Heart left ventricle (tissue), 16 donors: ENCODE measurements around the gene BTBD16. TPM values are rescaled to one million over a fixed set of nuclear protein-coding genes. Genes with fewer than 3 reads are reported as not detected.

Source experiments
- ATAC-seq, 4 donors: fragments of 200-7000 bp; cut with Tn5 transposase; one replicate each; pipeline ENCODE4 v1.9.1; 2020 to 2022; ENCODE audit warnings: moderate library complexity in 4 of 4, mild to moderate bottlenecking in 3 of 4, moderate number of reproducible peaks in 1 of 4
- DNase-seq, 5 donors: peaks; one replicate each; pipeline ENCODE4 v3.0.0-alpha.2; 2020
- H3K27ac ChIP-seq, 12 donors: fragments of 200-600 bp; sonication (generic) in 4 of 12; one replicate each; pipeline versions ENCODE4 v1.5.0 to v1.8.0; 2016 to 2022; ENCODE audit warnings: mild to moderate bottlenecking in 2 of 12
- H3K27me3 ChIP-seq, 9 donors: fragments of 200-600 bp; sonication (generic) in 2 of 9; one replicate each; pipeline versions ENCODE4 v1.5.1 to v1.8.0; 2016 to 2022; ENCODE audit warnings: mild to moderate bottlenecking in 3 of 9
- H3K36me3 ChIP-seq, 9 donors: fragments of 200-600 bp; sonication (generic) in 2 of 9; one replicate each; pipeline versions ENCODE4 v1.5.0 to v1.8.0; 2018 to 2022; ENCODE audit warnings: mild to moderate bottlenecking in 2 of 9
- H3K4me1 ChIP-seq, 12 donors: fragments of 200-600 bp; sonication (generic) in 4 of 12; one replicate each; pipeline versions ENCODE4 v1.5.0 to v1.8.0; 2016 to 2022; ENCODE audit warnings: mild to moderate bottlenecking in 3 of 12
- H3K4me3 ChIP-seq, 12 donors: fragments of 200-600 bp; sonication (generic) in 4 of 12; one replicate each; pipeline versions ENCODE4 v1.5.0 to v1.8.0; 2017 to 2022; ENCODE audit warnings: mild to moderate bottlenecking in 9 of 12, moderate library complexity in 4 of 12
- H3K9me3 ChIP-seq, 12 donors: fragments of 200-600 bp; sonication (generic) in 4 of 12; one replicate each; pipeline versions ENCODE4 v1.5.0 to v1.8.0; 2016 to 2022; ENCODE audit warnings: mild to moderate bottlenecking in 1 of 12
- POLR2A ChIP-seq, 2 donors: fragments of 450-650 bp; IDR thresholded peaks; one replicate each; pipeline ENCODE4 v1.6.1; 2017; ENCODE audit warnings: antibody characterized with exemption in 2 of 2, mild to moderate bottlenecking in 2 of 2, moderate library complexity in 2 of 2
- WGBS, 4 donors: extraction: QIAGEN DNeasy Blood & Tissue Kit in 2 of 4; methylation state at CpG; one replicate each; pipeline versions ENCODE4 v1.1.5 to v1.1.7; 2013 to 2018; 5-methylcytosine and 5-hydroxymethylcytosine counted together
- intact Hi-C, 10 donors: fragments of 100-400 bp; cut with DNase I; formaldehyde crosslinking; loops; one replicate each; pipeline versions ENCODE4 v1.11.1 to v1.14.2; 2022
- polyA plus RNA-seq, 2 donors: library from polyadenylated mRNA; stranded (reverse); fragments of 200-250 nt; gene quantifications; one replicate each; pipeline ENCODE4 v1.2.3, GENCODE V29; 2013
- total RNA-seq, 9 donors: library from RNA; depleted of rRNA in 2 of 9; stranded (reverse); fragments of >200 nt in 2 of 9; fragmentation: NEBNext Ultra II Directional in 3 of 9; extraction: Animal tissue kit (Norgen Biotek cat#: 25700) in 3 of 9; gene quantifications; one replicate each; pipeline versions ENCODE4 v1.1.0 to v1.2.4, GENCODE V29; 2016 to 2023
- TF ChIP-seq, protein P1 (sequence below), 12 donors: fragments of 200-600 bp; sonication (generic) in 4 of 12; IDR thresholded peaks; one replicate each; pipeline versions ENCODE4 v1.5.0 to v1.8.0; 2018 to 2022; ENCODE audit warnings: antibody characterized with exemption in 12 of 12, mild to moderate bottlenecking in 5 of 12
- donor health status: ischemic (EF 13 %, LVEDD 7.1; RV severe dilation, severe dysfunction).
- donor health status: healthy with polysubstance abuse.
- donor health status: DM: no; HTN: yes; CAD: no.
- donor health status: DM: no; HTN: no; CAD: no.
- donor health status: ischemic (EF 25% LVEDD 6.9; RV normal size, moderate dysfunction).
- donor health status: ischemic (EF 25% LVEDD 5.7; RV mildly dilated, moderate dysfunction).
- donor health status: healthy.
- donor health status: DM: yes; HTN: yes; CAD: no.
- donor health status: ischemic (EF 35%, LVEDD 5.7; RV mildly dilated, moderate dysfunction).
- donor health status: nonischemic (EF 11% LVEDD 7.7; RV severe dilation, severe dysfunction).
- donor health status: DM: yes; HTN: yes; CAD: no.
- donor health status: PGD.
- donor health status: ischemic (EF 29% LVEDD 5.4; RV normal size, mild dysfunction).
- donor health status: nonischemic (EF 23%, LVEDD 6.1; RV moderate dilation, normal function).

BTBD16 gene
- total and polyA plus RNA-seq, 11 donors = 0.23 to 0.25 TPM; not detected in 9

DNA sequence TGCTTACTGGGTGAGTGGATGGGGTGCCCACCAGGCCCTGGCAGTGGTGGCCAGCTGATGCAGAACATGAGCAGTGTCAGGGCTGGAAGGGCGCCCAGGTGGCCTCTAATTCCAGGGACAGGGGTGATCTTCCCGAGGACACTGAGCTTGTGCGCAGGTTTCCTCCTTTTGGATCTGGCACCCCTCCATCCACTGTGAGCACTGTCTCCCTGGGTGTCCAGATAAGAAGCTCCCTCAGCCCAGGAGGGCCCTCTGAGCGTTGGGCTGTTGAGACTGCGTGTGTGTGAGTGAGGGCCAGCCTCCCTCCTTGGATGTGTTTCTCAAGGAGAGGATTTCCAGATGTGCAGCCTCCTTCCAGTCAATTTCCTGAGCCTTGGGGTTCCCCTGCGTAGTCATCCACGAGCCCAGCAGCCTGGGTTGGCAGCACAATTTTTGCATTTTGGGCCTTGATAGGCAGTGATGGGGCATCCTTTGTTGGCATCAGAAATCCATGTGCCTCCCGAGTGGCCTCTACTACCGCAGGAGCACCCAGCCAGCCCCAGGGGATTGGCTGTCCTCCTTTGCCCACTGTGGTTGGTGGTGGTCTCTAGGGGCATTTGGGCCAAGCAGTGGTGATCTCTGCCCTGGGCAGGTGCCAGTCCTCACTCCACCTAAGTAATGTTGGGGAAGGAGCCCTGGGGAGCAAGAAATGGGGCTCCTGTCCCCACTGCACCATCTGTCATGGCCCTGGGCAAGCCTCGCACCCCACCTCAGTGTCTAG is 20.9 kb upstream of the BTBD16 start:
- peak in 4 of 5 donors; percentile 48 to 74 (median 54) for DNase-seq
- Histone ChIP-seq H3K27ac (peak overlapping the region in 5 of 12 donors; percentile 5 to 57 (median 28)), H3K9me3 (no peaks in the 10 kb centered on the region), H3K4me3 (no peak overlapping the region), H3K4me1 (peaks cover 0 to 38% (median 2%) of the 10 kb centered on the region in 12 donors), H3K27me3 (no peaks in the 10 kb centered on the region), H3K36me3 (peaks cover 0 to 89% (median 60%) of the 10 kb centered on the region in 9 donors)
- ATAC-seq = peak; percentile 51 to 64 (median 60)
- TF ChIP-seq POLR2A (IDR thresholded peaks at IDR 0.05) = no peak
- TF ChIP-seq, protein P1, sequence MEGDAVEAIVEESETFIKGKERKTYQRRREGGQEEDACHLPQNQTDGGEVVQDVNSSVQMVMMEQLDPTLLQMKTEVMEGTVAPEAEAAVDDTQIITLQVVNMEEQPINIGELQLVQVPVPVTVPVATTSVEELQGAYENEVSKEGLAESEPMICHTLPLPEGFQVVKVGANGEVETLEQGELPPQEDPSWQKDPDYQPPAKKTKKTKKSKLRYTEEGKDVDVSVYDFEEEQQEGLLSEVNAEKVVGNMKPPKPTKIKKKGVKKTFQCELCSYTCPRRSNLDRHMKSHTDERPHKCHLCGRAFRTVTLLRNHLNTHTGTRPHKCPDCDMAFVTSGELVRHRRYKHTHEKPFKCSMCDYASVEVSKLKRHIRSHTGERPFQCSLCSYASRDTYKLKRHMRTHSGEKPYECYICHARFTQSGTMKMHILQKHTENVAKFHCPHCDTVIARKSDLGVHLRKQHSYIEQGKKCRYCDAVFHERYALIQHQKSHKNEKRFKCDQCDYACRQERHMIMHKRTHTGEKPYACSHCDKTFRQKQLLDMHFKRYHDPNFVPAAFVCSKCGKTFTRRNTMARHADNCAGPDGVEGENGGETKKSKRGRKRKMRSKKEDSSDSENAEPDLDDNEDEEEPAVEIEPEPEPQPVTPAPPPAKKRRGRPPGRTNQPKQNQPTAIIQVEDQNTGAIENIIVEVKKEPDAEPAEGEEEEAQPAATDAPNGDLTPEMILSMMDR (IDR thresholded peaks at IDR 0.05) = no peak
- WGBS, 4 donors = 61 to 79% (median 73%) methylated on average over 8 to 10 of the region's 10 CpGs
- intact Hi-C loops = loop anchor here in 2 of 10 donors (10.0 kb wide), 1 partner anchor 195 kb away; no protein-coding TSS in a partner anchor

GRCh38 chr10:122251459-122252255 is 19.4 kb upstream of the BTBD16 start:
- DNase-seq (no peak), ATAC-seq (no peak)
- Histone ChIP-seq H3K9me3 (no peaks in the 10 kb centered on the region), H3K4me1 (peaks cover 0 to 37% (median 2%) of the 10 kb centered on the region in 12 donors), H3K27ac (no peak overlapping the region), H3K36me3 (peaks cover 0 to 88% (median 47%) of the 10 kb centered on the region in 9 donors), H3K27me3 (no peaks in the 10 kb centered on the region), H3K4me3 (no peak overlapping the region)
- TF ChIP-seq, protein P1 (IDR thresholded peaks at IDR 0.05) = no peak
- no peak for TF ChIP-seq POLR2A (IDR thresholded peaks at IDR 0.05)
- 90 to 92% (median 91%) methylated on average over 11 of the region's 11 CpGs for WGBS, 4 donors
- intact Hi-C loops = loop anchor here in 1 of 10 donors (10.0 kb wide), 1 partner anchor 197 kb away; no protein-coding TSS in a partner anchor

GRCh38 chr10:122252805-122253204 is 18.3 kb upstream of the BTBD16 start:
- intact Hi-C loops = loop anchor here in 1 of 10 donors (10.0 kb wide), 1 partner anchor 198 kb away; no protein-coding TSS in a partner anchor
- DNase-seq (no peak), ATAC-seq (peak in 3 of 4 donors; percentile 16 to 49 (median 45))
- Histone ChIP-seq H3K27ac (peak overlapping the region in 2 of 12 donors; percentile 13), H3K9me3 (no peaks in the 10 kb centered on the region), H3K36me3 (peaks cover 0 to 87% (median 49%) of the 10 kb centered on the region in 9 donors), H3K4me1 (peaks cover 0 to 26% (median under 1%) of the 10 kb centered on the region in 12 donors), H3K27me3 (no peaks in the 10 kb centered on the region), H3K4me3 (no peak overlapping the region)
- TF ChIP-seq POLR2A (IDR thresholded peaks at IDR 0.05) = no peak
- TF ChIP-seq, protein P1 (IDR thresholded peaks at IDR 0.05) = no peak
- WGBS, 4 donors = 31 to 48% (median 41%) methylated on average over 3 of the region's 3 CpGs
